GM19238 (cell line): ENCODE measurements around the gene MBP.

Experiments used
- DNase-seq: peaks from one replicate; pipeline ENCODE4 v3.0.0; 2011; ENCODE audit warnings: low spot score; ENCODE audit not compliant: insufficient read length

The MBP gene

GRCh38 chr18:77133835-77134496 is 1.4 kb upstream of the MBP start:
- DNase-seq = no peak

- no peak for DNase-seq
Measured at GRCh38 chr18:77133051-77133834, 660 bp upstream of the MBP start.

- no peak for DNase-seq
Measured at GRCh38 chr18:77131652-77132368, 773 bp downstream of the MBP start.

GRCh38 chr18:77131100-77131651 is 1.4 kb downstream of the MBP start:
- no peak for DNase-seq

GRCh38 chr18:77130229-77131099 is 2.1 kb downstream of the MBP start:
- DNase-seq = no peak

- no peak for DNase-seq
Measured at GRCh38 chr18:77129150-77129551, 3.4 kb downstream of the MBP start.

GRCh38 chr18:77127769-77128671 is 4.6 kb downstream of the MBP start:
- DNase-seq = no peak

- no peak for DNase-seq
Measured at GRCh38 chr18:77124452-77124922, 8.1 kb downstream of the MBP start.

- DNase-seq = no peak
Measured at GRCh38 chr18:77123320-77124231, 9.0 kb downstream of the MBP start.

GRCh38 chr18:77121523-77121922 is 11.1 kb downstream of the MBP start:
- DNase-seq = no peak

- no peak for DNase-seq
Measured at GRCh38 chr18:77119851-77120491, 12.6 kb downstream of the MBP start.

GRCh38 chr18:77119101-77119850 is 13.3 kb downstream of the MBP start:
- DNase-seq = no peak

GRCh38 chr18:77118256-77119090 is 14.1 kb downstream of the MBP start:
- DNase-seq = no peak

GRCh38 chr18:77116201-77117080 is 16.1 kb downstream of the MBP start:
- no peak for DNase-seq

- no peak for DNase-seq
Measured at GRCh38 chr18:77115192-77115953, 17.2 kb downstream of the MBP start.
